PC-3 (cell line): ENCODE measurements around the gene DENND10. TPM values are rescaled to one million over a fixed set of nuclear protein-coding genes. Genes with fewer than 3 reads are reported as not detected.
"Not testable (repeated sequence)": the region's sequence is repeated elsewhere in the genome, so short reads cannot be mapped to it uniquely, and the experiment has no call there.

Source experiments
- ATAC-seq: fragments of 200-7000 bp; cut with Tn5 transposase; 2 replicates; pipeline ENCODE4 v1.9.1; 2020; ENCODE audit warnings: mild to moderate bottlenecking, moderate library complexity
- BruUV-seq: library from RNA; stranded (reverse); fragments of 400-500 nt; replicated peaks from 2 replicates; lab custom pipeline; 2021; lab: Mats Ljungman, UMichigan
- CTCF ChIA-PET: fragments of 300-600 bp; sonication (Branson Sonifier 250); formaldehyde crosslinking; loops from one replicate; lab custom pipeline; 2022; ENCODE audit warnings: antibody characterized with exemption; lab: Charles Lee
- POLR2A ChIA-PET: fragments of 300-600 bp; sonication (Branson Sonifier 250); formaldehyde crosslinking; loops from one replicate; lab custom pipeline; 2022; ENCODE audit warnings: antibody characterized with exemption; ENCODE audit not compliant: unreplicated experiment; lab: Charles Lee
- DNase-seq: peaks from one replicate; pipeline ENCODE4 v3.0.0-alpha.2; 2015
- H2AFZ ChIP-seq: fragments of 300-600 bp; sonication (generic); 2 replicates; pipeline ENCODE4 v1.6.0; 2016; ENCODE audit warnings: antibody characterized with exemption, low read length
- H3F3A ChIP-seq: fragments of 300-600 bp; sonication (generic); one replicate; pipeline ENCODE4 v1.6.0; 2017; ENCODE audit warnings: antibody characterized with exemption, low read length, control low read depth, mild to moderate bottlenecking; ENCODE audit not compliant: unreplicated experiment
- H3K27ac ChIP-seq: fragments of 300-600 bp; sonication (generic); 2 replicates; pipeline ENCODE4 v1.5.1; 2016; ENCODE audit warnings: mild to moderate bottlenecking, low read length
- H3K27me3 ChIP-seq: fragments of 300-600 bp; sonication (generic); 2 replicates; pipeline ENCODE4 v1.6.1; 2016; ENCODE audit warnings: low read length, mixed read lengths
- H3K36me3 ChIP-seq: fragments of 300-600 bp; sonication (generic); 2 replicates; pipeline ENCODE4 v1.6.1; 2016; ENCODE audit warnings: low read depth, mixed run types, low read length, mixed read lengths
- H3K4me1 ChIP-seq: fragments of 300-600 bp; sonication (generic); 2 replicates; pipeline ENCODE4 v1.5.1; 2016; ENCODE audit warnings: low read length; ENCODE audit not compliant: insufficient read depth
- H3K4me2 ChIP-seq: fragments of 300-600 bp; sonication (generic); 2 replicates; pipeline ENCODE4 v1.6.0; 2016; ENCODE audit warnings: low read length
- H3K4me3 ChIP-seq: fragments of 300-600 bp; sonication (generic); 2 replicates; pipeline ENCODE4 v1.5.1; 2016; ENCODE audit warnings: mild to moderate bottlenecking, low read length, mixed read lengths
- H3K79me2 ChIP-seq: fragments of 300-600 bp; sonication (generic); 2 replicates; pipeline ENCODE4 v1.6.1; 2017; ENCODE audit warnings: low read length, mixed read lengths
- H3K9ac ChIP-seq: fragments of 300-600 bp; sonication (generic); 2 replicates; pipeline ENCODE4 v1.6.0; 2016; ENCODE audit warnings: mild to moderate bottlenecking, low read length
- H3K9me2 ChIP-seq: fragments of 300-600 bp; sonication (generic); replicated peaks from 2 replicates; pipeline ENCODE4 v1.6.1; 2016; ENCODE audit warnings: mixed run types, low read length, mixed read lengths
- H3K9me3 ChIP-seq: fragments of 300-600 bp; sonication (generic); 2 replicates; pipeline ENCODE4 v1.6.1; 2016; ENCODE audit warnings: low read length, mixed read lengths
- H4K20me1 ChIP-seq: fragments of 300-600 bp; sonication (generic); 2 replicates; pipeline ENCODE4 v1.6.1; 2016; ENCODE audit warnings: low read length, mixed read lengths
- CTCF ChIP-seq: fragments of 300-600 bp; sonication (generic); conservative IDR thresholded peaks from 2 replicates; pipeline ENCODE4 v1.5.1; 2017; ENCODE audit warnings: antibody characterized with exemption, low read depth, mild to moderate bottlenecking, low read length
- EZH2 ChIP-seq: fragments of 300-600 bp; sonication (generic); IDR thresholded peaks from one replicate; pipeline ENCODE4 v1.6.1; 2017; ENCODE audit warnings: antibody characterized with exemption, mild to moderate bottlenecking, low read length; ENCODE audit not compliant: unreplicated experiment
- EZH2phosphoT487 ChIP-seq: fragments of 300-600 bp; sonication (generic); IDR thresholded peaks from 2 replicates; pipeline ENCODE4 v1.6.1; 2018; ENCODE audit warnings: mild to moderate bottlenecking, antibody characterized with exemption, low read length, borderline replicate concordance
- intact Hi-C: fragments of 100-400 bp; cut with micrococcal nuclease; formaldehyde crosslinking; loops from 2 replicates; pipeline ENCODE4 v1.9.0; 2023
- total RNA-seq: library from RNA; depleted of rRNA; stranded (reverse); fragments of >200 nt; gene quantifications from 2 replicates; pipeline ENCODE4 v1.2.3, GENCODE V29; 2014

DENND10 gene
- total RNA-seq, 1 experiment from 2014 or later: 28.9 TPM

GRCh38 chr10:119136084-119136483, 32.2 kb downstream of the DENND10 start:
- no peak for ATAC-seq
- H3K9me2 ChIP-seq: no peaks in the 10 kb centered on the region
- no peaks in the 10 kb centered on the region for H3K79me2 ChIP-seq
- H3F3A ChIP-seq: no peaks in the 10 kb centered on the region
- intact Hi-C loops: no loop called here
- no peak for DNase-seq
- TF ChIP-seq CTCF (no peak), EZH2phosphoT487 (no peak), EZH2 (no peak)
- no peaks in the 10 kb centered on the region; the same call in 1 of the 2 replicates for H3K36me3 ChIP-seq
- no peaks in the 10 kb centered on the region for H4K20me1 ChIP-seq
- ChIA-PET POLR2A (no interaction called here), CTCF (no interaction called here)
- H2AFZ ChIP-seq: no peak overlapping the region
- no TSS peak for BruUV-seq
- H3K27ac ChIP-seq: no peak overlapping the region
- H3K27me3 ChIP-seq: no peaks in the 10 kb centered on the region
- H3K4me1 ChIP-seq: no peaks in the 10 kb centered on the region
- no peak overlapping the region for H3K9ac ChIP-seq
- H3K9me3 ChIP-seq: no peaks in the 10 kb centered on the region
- no peak overlapping the region for H3K4me2 ChIP-seq
- H3K4me3 ChIP-seq: no peak overlapping the region

- H4K20me1 ChIP-seq, DNase-seq, H3K4me2 ChIP-seq, POLR2A ChIA-PET, H3K9me3 ChIP-seq, ATAC-seq, H3K4me3 ChIP-seq, intact Hi-C loops, H3K4me1 ChIP-seq, H3K9me2 ChIP-seq, BruUV-seq, H2AFZ ChIP-seq, H3K27ac ChIP-seq, H3K36me3 ChIP-seq, H3F3A ChIP-seq, H3K79me2 ChIP-seq, H3K27me3 ChIP-seq, H3K9ac ChIP-seq: not testable (repeated sequence)
- peak; percentile 7; the same call in 1 of the 2 replicates for TF ChIP-seq CTCF
- CTCF ChIA-PET: interaction anchor here (0.7 kb wide), 1 partner anchor 352 kb away, joined by 8 read pairs; no protein-coding TSS in a partner anchor
Measured at GRCh38 chr10:119137878-119138277, 34.0 kb downstream of the DENND10 start.

GRCh38 chr10:119138346-119139306, 34.7 kb downstream of the DENND10 start:
- Histone ChIP-seq H3K27ac (no peak overlapping the region), H3K4me2 (no peak overlapping the region), H3K79me2 (no peaks in the 10 kb centered on the region), H2AFZ (no peak overlapping the region), H3K36me3 (no peaks in the 10 kb centered on the region; the same call in 1 of the 2 replicates), H3K9me2 (no peaks in the 10 kb centered on the region), H3K4me1 (no peaks in the 10 kb centered on the region), H4K20me1 (no peaks in the 10 kb centered on the region), H3K4me3 (no peak overlapping the region), H3K9ac (no peak overlapping the region), H3K27me3 (no peaks in the 10 kb centered on the region), H3K9me3 (no peaks in the 10 kb centered on the region), H3F3A (no peaks in the 10 kb centered on the region)
- POLR2A ChIA-PET: no interaction called here
- no TSS peak for BruUV-seq
- no peak for DNase-seq
- CTCF ChIA-PET: interaction anchor here (0.7 kb wide), 1 partner anchor 351 kb away, joined by 8 read pairs; no protein-coding TSS in a partner anchor
- intact Hi-C loops: no loop called here
- no peak for ATAC-seq
- TF ChIP-seq EZH2 (no peak), EZH2phosphoT487 (no peak), CTCF (no peak)
